ENCODE results near the gene PPFIA3.
A peak's percentile ranks its signal among the peaks of the same experiment; 100 is the strongest.

PPFIA3 gene

GRCh38 chr19:49128545-49129237, 9.3 kb downstream of the PPFIA3 start:
- no peak for DNase-seq (ENCODE audit: low spot score)
- ChIA-PET POLR2A (ENCODE audit: low non-redundant PET) (no interaction called here), CTCF (interaction anchor here (0.6 to 0.7 kb wide), 2 partner anchors 10 to 20 kb away, joined by 4 to 5 read pairs; no protein-coding TSS in a partner anchor)
- no peak for TF ChIP-seq CTCF (conservative IDR thresholded peaks at IDR 0.05; ENCODE audit: low read depth)
- peak overlapping the region; percentile 71 for H3K27ac ChIP-seq

GRCh38 chr19:49129238-49129583, 9.9 kb downstream of the PPFIA3 start:
- TF ChIP-seq CTCF (conservative IDR thresholded peaks at IDR 0.05; ENCODE audit: low read depth) = no peak
- ChIA-PET CTCF (interaction anchor here (0.6 to 0.7 kb wide), 2 partner anchors 10 to 19 kb away, joined by 4 to 5 read pairs; no protein-coding TSS in a partner anchor), POLR2A (ENCODE audit: low non-redundant PET) (no interaction called here)
- H3K27ac ChIP-seq = peak overlapping the region; percentile 71
- DNase-seq (ENCODE audit: low spot score) = no peak

GRCh38 chr19:49130325-49130724, 11.0 kb downstream of the PPFIA3 start:
- CTCF ChIA-PET = no interaction called here
- TF ChIP-seq CTCF (conservative IDR thresholded peaks at IDR 0.05; ENCODE audit: low read depth) = no peak
- no peak overlapping the region for H3K27ac ChIP-seq
- POLR2A ChIA-PET (ENCODE audit: low non-redundant PET) = no interaction called here
- DNase-seq (ENCODE audit: low spot score) = no peak

- DNase-seq (ENCODE audit: low spot score) = no peak
- no peak for TF ChIP-seq CTCF (conservative IDR thresholded peaks at IDR 0.05; ENCODE audit: low read depth)
- peak overlapping the region; percentile 61 for H3K27ac ChIP-seq
- POLR2A ChIA-PET (ENCODE audit: low non-redundant PET) = interaction anchor here (0.7 kb wide), 1 partner anchor 455 kb away, joined by 7 read pairs; no protein-coding TSS in a partner anchor
- CTCF ChIA-PET = interaction anchor here (1.5 kb wide), 1 partner anchor 19 kb away, joined by 3 read pairs; the partner anchor contains the start of gene LIN7B
Observed at GRCh38 chr19:49132974-49133609, 13.7 kb downstream of the PPFIA3 start.

GRCh38 chr19:49133621-49134454, 14.5 kb downstream of the PPFIA3 start:
- TF ChIP-seq CTCF (conservative IDR thresholded peaks at IDR 0.05; ENCODE audit: low read depth) = no peak
- peak overlapping the region; percentile 61 for H3K27ac ChIP-seq
- DNase-seq (ENCODE audit: low spot score) = peak; percentile 64
- ChIA-PET POLR2A (ENCODE audit: low non-redundant PET) (no interaction called here), CTCF (interaction anchor here (1.1 kb wide), 1 partner anchor 10 kb away, joined by 3 read pairs; no protein-coding TSS in a partner anchor)

- CTCF ChIA-PET = interaction anchor here (0.6 to 1.2 kb wide), 2 partner anchors 10 to 36 kb away, joined by 3 read pairs; no protein-coding TSS in a partner anchor
- peak overlapping the region; percentile 40 for H3K27ac ChIP-seq
- POLR2A ChIA-PET (ENCODE audit: low non-redundant PET) = no interaction called here
- DNase-seq (ENCODE audit: low spot score) = no peak
- TF ChIP-seq CTCF (conservative IDR thresholded peaks at IDR 0.05; ENCODE audit: low read depth) = no peak
Observed at GRCh38 chr19:49135686-49136085, 16.3 kb downstream of the PPFIA3 start.
